NCI-H146 treated with DMSO at 0.1 percent for 48 hours (cell line): ENCODE data around the gene GABRP.

ENCODE experiments used
- DNase-seq: peaks from one replicate; lab custom pipeline; 2025; ENCODE audit not compliant: unreplicated experiment; lab: John Stamatoyannopoulos, UW

GABRP gene

DNA sequence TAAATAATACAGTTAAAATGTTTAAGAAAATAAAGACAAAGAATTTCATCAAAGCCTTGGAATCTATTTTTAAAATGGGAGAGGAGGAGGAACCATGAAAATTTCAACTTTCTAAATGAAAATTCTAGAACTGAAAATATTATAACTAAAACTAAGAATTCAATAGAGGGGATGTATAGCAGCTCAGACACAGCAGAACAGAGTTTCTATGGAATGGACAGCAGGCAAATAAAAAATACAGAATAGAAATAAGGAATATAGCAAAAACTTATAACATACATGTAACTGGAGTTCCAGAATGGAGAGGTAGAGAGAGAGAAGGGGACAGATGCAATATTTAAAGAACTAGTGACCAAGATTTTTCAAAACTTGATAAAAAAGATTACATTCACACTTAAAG is 76.9 kb downstream of the GABRP start:
- no peak for DNase-seq

DNA sequence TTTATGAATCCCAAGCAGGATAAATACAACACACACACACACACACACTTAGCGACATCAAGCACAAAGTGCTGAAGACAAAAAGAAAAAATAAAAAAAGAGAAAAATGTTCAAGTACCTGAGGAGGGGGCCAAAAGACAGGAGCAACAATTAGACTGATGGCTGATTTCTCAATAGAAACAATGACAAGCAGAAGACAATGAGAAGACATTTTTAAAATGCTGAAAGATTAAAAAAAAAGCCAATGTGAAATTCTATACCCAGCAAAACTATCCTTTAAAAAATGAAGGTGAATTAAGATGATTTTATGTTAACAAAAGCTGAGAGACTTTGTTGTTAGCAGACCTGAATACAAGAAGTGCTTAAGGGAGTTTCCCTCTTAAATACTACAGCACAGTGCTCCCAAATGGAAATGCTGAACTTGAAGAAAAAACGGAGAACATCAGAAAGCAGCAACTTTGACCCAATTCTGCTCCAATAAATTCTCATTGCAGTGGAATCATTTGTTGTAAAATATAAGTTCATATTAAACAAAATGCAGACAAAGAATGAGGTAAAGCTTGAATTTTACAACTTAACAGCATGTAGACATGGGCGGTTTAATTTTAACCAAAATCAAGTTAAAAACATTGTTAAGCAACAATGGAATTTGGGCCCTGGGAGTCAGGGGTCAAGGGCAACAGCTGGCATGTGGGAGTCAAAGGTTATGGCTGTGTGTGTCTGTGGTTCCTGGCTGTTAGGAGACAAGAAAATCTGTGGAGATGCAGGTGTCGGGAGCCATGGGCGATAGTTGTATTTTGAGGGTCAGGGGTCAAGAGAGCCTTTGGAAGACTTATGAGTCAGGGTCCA is 77.5 kb downstream of the GABRP start:
- DNase-seq = no peak

DNA sequence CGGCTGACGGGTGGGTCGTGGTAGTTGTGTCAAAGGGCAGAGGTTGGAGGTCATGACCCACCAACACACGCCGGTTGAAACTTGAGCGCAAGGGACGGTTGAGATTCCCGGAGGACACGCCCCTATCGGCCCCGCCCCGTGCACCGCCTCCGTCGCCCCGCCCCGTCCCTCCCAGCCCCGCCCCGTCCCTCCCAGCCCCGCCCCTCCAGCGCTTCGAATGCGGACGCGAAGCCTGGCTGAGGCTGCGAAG is 78.1 kb downstream of the GABRP start:
- no peak for DNase-seq

DNA sequence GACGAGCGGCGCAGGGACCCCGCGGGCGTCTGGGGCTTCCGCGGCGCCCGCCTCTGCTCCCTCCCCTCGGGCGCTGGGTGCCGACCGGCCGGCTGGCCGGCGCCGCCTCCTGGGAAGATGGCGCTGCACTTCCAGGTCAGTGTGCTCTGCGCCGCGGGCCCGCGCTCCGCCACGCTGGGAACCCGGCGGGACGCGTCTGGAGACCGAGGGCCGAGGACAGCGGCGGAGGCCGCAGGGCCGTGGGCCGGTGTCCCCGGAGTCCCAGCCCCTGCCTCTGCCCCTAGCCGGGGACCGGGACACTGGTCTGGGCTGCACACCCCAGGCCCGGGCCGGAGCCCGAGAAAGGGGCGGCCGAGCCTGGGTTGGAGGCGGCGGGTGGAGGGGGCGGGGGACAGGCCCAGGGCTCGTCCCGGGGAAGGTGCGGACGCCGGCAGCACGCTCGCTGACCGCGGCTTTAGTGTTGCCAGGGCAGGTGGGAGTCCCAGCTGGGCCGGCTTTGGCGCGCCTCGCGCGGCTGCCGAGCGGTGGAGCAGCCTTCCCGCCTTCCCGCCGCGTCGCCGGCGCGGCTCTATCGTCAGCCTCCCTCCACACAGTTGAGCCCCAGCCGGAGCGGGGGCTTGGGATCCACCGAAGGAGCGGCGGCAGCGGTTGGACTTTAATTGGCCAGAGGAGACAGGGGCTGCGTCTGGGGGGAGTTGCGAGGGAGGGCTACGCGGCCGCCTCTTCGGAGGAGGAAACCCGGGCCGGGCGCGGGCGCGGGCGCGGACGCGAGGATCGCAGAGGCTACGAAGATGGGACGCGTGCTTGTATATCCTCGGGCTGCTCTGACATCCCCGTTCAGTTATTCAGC is 78.6 kb downstream of the GABRP start, which contains the start of gene RANBP17:
Gene RANBP17 (plus strand): TSS at position 102 of the 850 bp plus-strand sequence.
- peak; percentile 52 for DNase-seq

DNA sequence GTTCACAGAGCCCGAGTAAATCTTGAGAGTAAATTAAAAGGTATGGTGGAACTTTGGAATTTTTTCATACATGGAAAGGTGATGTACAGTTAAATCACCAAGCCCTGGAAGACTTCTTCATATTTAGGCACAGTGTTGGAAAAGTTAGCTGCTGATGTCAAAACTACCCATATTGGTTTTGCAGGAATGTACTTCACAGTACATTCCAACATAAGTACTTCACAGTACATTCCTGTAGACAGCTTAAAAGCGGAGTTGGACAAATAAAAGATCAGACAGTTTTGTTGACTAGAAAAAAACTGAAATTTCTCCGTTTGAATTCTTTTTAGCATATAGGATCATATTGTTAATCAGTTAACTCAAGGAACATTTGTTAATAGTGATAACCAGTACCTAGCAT is 80.1 kb downstream of the GABRP start:
- no peak for DNase-seq
